NOMO-1 treated with DMSO at 0.1 percent for 48 hours (cell line): ENCODE data around the gene CATSPER4.

Source experiments
- DNase-seq: peaks from one replicate; lab custom pipeline; 2025; ENCODE audit not compliant: unreplicated experiment; lab: John Stamatoyannopoulos, UW

Gene CATSPER4

GRCh38 chr1:26164036-26164860 lies 26.2 kb upstream of the CATSPER4 start:
- DNase-seq: no peak

DNA sequence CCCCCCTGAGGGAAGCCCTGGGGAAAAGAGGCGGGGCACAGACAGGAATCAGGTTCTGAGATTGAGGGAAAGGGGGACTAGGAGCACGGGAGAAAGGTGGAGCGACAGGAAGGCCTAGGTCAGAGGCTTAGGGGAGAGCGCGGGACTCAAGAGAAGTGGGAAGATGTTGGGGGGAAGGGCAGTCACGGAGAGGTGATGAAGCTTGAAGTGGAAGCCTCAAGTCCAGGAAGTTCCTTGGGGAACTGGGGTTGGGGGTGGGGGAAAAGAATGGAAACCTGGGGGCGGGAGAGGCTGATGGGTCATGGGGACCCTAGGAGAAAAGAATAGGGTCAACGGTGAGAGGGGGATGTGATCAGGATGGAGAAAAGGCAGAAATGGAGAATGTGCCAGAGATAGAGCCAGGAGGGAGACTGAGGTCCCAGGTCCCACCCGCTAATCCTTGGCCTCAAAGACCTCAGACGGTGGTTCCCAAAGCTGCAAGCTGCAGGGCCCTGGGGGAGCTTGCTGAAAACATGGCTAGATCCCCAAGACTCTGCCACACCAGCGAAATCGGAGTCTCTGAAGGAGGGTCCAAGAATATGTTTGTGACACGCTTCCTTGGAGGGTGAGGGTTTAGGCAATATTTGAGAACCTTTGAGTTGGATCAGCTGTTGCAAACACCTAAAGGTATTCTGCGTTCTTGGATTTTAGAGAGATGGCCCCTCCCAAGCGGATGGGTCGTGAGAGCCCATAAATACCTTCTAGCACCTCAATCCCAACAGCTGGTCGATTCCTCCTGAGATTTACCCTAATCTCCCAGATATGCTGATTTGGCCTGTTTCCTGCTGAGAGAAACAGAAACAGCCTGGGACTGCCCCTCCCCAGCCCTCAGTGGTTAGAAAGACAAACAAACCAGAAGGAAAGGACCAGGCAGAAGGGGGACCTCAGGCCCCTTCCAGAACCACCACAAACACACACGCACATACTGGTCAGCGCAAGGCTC lies 25.2 kb upstream of the CATSPER4 start:
- DNase-seq: no peak

DNA sequence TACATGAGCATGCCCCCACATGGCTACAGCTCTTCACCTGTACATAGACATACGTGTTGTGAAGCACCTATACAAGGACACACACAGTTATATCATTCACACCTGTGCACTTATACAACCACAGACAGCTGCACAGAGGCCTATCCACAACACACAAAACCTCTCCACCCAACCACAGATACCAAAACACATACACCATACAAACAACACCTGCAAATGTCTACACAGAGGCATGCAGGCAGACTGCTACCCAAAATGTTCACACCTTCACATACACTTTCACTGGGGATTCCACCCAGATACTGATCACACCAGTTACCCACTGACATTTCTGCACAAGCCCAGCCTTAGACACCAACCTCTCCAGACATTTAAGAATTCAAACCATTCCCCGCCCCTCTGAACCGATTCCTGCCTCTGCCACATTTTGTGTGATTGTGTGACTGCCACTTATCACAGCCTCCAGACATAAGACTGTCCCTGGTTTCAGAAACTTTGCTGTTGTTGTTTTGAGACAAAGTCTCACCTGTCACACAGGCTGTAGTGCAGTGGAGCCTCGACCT lies 23.6 kb upstream of the CATSPER4 start:
- DNase-seq: no peak

DNA sequence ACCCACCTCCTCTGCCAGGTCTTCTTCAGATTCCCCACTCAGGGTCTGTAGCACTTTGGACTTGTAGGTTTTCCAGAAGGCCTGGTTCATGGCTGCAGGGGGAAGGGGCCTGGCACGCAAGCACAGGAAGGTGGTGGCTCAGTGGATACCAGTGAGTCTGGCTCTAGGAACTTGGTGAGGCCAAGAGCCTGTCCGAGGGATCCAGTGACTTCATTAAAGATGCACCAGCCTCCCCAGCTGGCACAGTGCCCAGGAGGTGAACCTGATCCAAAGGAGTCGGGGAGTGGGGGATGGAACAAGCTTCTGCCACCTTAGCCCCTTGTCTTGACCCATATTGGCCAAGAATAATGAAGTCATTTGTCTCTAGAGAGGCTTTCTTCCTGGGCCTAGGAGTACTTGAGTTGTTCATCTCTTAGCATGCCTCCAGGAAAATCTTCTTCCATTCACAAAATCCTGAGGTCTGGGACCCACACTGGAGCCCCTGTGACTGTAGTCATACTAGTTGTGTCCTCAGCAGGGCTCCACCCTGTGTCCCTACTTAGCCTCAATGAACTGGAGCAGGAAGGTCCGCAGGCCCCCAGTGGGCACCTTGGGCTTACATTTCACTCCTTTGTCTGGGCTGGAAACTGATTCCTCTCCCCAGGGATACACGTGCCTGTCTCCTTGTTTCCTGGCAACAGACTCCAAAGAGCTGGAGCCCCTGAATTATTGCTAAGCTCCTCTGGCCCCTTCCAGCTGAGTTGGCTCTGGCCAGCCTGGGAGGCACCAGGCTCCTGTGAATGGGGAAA lies 21.8 kb upstream of the CATSPER4 start, which contains the start of gene C1orf232:
Gene C1orf232 (minus strand): TSS at position 554 of the 788 bp plus-strand sequence. CDS start 464 bp downstream, at position 90.
- DNase-seq: no peak

DNA sequence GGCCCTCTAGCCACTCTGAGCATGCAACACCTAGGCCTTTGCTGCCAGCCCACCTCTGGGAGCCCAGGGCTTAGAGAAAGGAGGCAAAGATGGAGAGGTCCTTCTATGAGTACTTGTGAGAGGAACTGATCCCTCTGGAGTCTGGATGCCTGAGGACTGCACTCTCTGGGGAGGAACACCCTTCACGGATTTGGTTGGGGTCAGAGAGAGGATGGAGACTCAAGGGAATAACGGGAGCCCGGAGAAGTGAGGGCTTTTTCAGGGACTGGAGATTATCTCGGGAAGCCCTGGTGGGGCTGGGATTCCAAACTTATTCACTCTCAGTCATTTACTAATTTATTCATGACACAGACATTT lies 21.2 kb upstream of the CATSPER4 start:
- no peak for DNase-seq

DNA sequence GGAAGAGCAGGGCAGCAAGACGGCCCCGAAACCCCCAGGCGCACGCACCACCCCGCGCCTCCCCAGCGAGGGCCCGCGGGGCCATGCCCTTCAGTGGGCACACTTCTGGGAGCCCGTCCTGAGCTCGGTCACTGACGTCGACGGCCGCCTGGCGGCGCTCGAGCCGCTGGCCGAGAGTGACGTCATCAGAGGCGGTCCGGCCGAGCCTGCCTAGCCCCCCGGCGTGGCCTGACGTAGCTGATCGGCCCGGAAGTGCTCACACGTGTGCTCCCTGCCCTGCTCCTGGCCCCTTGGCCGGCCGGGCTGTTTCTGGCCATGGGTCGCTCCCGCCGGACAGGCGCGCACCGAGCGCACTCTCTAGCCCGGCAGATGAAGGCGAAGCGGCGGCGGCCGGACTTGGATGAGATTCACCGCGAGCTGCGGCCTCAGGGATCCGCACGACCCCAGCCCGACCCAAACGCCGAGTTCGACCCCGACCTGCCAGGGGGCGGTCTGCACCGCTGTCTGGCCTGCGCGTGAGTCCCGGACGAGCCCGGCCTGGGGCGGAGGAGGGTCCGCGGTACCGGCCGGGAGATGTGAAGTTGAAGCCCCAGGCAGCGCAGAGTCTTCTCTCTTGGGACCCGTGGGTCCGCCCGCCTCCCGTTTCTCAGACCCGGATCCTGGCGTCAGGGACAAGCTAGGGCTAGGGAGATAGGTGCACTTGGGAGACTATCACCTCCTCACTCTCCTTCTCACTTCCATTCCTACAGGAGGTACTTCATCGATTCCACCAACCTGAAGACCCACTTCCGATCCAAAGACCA lies 20.5 kb upstream of the CATSPER4 start, which contains the start of gene ZNF593:
Gene ZNF593 (plus strand): TSS at position 240 of the 803 bp plus-strand sequence. CDS start 76 bp downstream, at position 316.
- peak; percentile 92 for DNase-seq

DNA sequence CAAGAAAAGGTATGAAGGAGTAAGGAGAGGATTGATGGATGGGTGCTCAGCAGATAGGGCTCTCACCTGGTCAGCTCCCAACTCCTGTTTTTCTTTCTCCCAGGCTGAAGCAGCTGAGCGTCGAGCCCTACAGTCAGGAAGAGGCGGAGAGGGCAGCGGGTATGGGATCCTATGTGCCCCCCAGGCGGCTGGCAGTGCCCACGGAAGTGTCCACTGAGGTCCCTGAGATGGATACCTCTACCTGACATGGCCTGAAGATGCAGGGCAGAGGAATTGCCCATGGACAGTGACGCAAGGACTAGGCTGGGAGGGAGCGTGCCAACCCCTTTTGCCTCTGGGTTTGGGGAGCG lies 20.0 kb upstream of the CATSPER4 start:
- no peak for DNase-seq

DNA sequence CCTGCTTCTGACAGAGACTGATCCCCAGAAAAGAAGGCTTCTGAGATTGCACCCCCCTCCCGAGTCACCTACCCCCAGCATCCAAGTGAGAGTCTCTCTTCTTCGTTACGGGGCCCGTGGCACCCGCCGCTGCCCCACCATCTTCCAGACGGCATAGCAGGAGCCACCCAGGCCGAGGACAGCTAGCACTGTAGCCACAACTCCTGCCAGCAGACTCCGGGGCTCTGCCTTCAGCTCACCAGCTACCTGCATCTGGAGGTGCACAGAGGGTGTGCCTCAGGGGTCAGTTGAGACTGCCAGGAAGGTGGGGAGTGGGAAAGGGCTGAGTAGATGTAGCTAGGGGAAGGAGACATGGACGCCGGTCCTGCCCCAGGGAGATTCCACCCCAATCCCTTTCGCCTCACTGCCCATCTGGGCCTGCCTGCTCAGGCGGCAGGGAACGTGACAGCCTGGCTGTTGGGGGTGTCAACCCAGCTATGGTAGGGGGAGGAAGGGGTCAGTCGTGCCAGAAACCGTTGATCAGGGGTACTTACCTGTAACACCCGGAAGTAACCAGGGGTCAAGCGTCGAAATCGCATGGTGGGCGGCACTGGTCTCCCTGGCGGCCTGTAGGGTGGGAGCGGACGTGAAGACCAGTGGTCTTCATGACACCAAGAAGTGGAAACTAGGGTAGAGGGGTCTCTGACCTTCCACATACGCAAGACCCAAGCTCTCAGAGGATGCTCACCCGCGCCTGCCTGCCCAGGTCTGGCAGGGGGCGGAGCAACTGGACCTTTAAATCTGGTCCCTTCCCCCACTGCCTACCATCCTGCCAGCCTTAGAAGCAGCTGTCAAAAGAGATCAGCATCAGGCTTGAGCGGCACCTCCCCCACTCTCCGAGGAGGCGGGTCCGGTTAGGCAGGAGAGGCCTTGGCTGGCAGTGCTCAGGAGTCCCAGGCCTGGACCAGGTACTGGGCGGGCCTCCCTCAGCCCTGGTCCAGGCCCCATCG lies 19.0 kb upstream of the CATSPER4 start, which contains the start of gene ZNF593OS:
Gene ZNF593OS (minus strand): TSS at position 749 of the 989 bp plus-strand sequence. CDS start 171 bp downstream, at position 578.
- DNase-seq: no peak

DNA sequence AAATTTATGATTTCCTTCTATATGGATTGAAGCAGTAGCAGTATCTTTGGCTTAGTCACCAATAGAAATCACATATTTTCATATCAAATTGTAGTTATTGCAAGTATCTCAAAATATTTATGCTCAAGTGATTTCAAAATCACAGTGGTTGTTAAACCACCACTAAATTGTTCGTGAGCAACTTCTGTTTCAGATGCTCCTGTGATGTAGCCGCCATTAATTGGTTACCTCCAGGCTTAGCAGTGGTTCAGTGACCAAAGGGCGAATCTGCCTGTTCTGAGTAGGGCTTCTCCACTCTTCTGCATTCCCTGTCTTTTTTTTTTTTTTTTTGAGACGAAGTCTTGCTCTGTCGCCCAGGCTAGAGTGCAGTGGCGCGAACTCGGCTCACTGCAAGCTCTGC lies 15.1 kb upstream of the CATSPER4 start:
- DNase-seq: no peak

DNA sequence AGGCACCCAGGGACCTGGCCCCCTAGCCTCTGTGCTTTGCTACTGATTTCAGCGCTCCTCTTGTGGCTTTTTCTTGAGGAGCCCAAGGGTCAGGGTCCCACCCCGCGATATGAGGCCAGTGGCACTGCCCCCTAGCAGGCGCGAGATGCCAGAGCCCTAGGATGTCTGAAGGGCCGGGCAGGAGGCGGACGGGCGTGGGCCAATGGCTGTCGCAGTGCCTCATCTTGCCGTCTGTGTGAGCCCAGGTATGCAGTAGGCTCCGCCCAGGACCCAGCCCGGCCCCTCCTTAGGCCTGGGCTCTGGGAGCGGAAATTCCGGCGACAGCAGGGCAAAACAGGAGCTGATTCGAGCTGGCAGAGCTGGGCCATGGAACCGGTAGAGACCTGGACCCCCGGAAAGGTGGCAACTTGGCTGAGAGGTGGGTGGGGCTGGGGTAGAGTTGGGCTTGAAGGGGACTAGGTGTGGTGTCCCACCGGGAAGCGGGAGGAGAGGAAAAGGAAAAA lies 13.2 kb upstream of the CATSPER4 start, which contains the start of gene CNKSR1:
Gene CNKSR1 (plus strand): TSS at position 310 of the 503 bp plus-strand sequence. CDS start 57 bp downstream, at position 367.
- DNase-seq: no peak

- DNase-seq: no peak
Measured at GRCh38 chr1:26180010-26180506, 10.3 kb upstream of the CATSPER4 start.

- DNase-seq: no peak
Measured at GRCh38 chr1:26181586-26182382, 8.6 kb upstream of the CATSPER4 start.

- no peak for DNase-seq
Measured at GRCh38 chr1:26182383-26182696, 8.1 kb upstream of the CATSPER4 start.

- DNase-seq: no peak
Measured at GRCh38 chr1:26184086-26184485, 6.3 kb upstream of the CATSPER4 start.

GRCh38 chr1:26184883-26185282 lies 5.5 kb upstream of the CATSPER4 start:
- no peak for DNase-seq

DNA sequence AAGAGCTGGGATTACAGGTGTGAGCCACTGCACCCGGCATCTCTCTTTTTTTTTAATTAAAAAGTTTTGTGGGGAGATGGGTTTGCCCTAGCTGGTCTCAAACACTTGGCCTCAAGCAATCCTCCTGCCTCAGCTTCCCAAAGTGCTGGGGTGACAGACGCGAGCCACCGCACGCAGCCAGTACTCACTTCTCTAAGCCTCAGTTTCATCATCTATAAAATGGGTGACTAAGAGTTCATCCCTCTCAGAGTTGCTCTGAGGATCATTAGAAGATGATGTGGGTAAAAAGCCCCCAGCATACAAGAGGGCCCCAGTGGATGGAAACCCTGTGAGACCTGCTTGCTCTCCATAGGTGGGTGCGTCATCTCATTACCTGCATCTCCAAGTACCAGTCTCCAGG lies 2.5 kb upstream of the CATSPER4 start:
- DNase-seq: no peak

- DNase-seq: no peak
Measured at GRCh38 chr1:26188477-26188876, 1.9 kb upstream of the CATSPER4 start.
